IMR-90 (cell line): ENCODE measurements around the gene ZC3HAV1L. TPM values are rescaled to one million over a fixed set of nuclear protein-coding genes. Genes with fewer than 3 reads are reported as not detected.

Experiments
- ATAC-seq: fragments of 200-7000 bp; cut with Tn5 transposase; 2 replicates; pipeline ENCODE4 v1.9.1; 2020; ENCODE audit warnings: low read depth, mild to moderate bottlenecking, moderate library complexity
- BruUV-seq: library from RNA; stranded (reverse); fragments of 400-500 nt; replicated peaks from 2 replicates; lab custom pipeline; 2021; lab: Mats Ljungman, UMichigan
- CTCF ChIA-PET: fragments of 300-600 bp; formaldehyde crosslinking; extraction: SDS; loops from one replicate; lab custom pipeline; 2021; ENCODE audit warnings: antibody characterized with exemption; lab: Yijun Ruan, JAX
- POLR2A ChIA-PET: fragments of 300-600 bp; sonication (Branson Sonifier 250); formaldehyde crosslinking; loops from one replicate; lab custom pipeline; 2022; ENCODE audit warnings: antibody characterized with exemption; ENCODE audit not compliant: unreplicated experiment; lab: Charles Lee
- DNase-seq: peaks from one replicate; pipeline ENCODE4 v3.0.0; 2013
- H2AFZ ChIP-seq: replicated peaks from 2 replicates; pipeline ENCODE3; 2013; ENCODE audit warnings: low read length, mild to moderate bottlenecking; ENCODE audit not compliant: poor library complexity
- H2AK5ac ChIP-seq: 2 replicates; pipeline ENCODE4 v1.6.1; 2013; ENCODE audit warnings: low read depth, low read length, inconsistent platforms
- H2AK9ac ChIP-seq: replicated peaks from 2 replicates; pipeline ENCODE3; 2013; ENCODE audit warnings: mild to moderate bottlenecking, low read depth, low read length, moderate library complexity; ENCODE audit not compliant: poor library complexity
- H2BK120ac ChIP-seq: 2 replicates; pipeline ENCODE4 v1.6.1; 2013; ENCODE audit warnings: low read depth, low read length, inconsistent platforms
- H2BK15ac ChIP-seq: 3 replicates; pipeline ENCODE4 v1.6.1; 2013; ENCODE audit warnings: low read depth, low read length, inconsistent platforms
- H2BK20ac ChIP-seq: 2 replicates; pipeline ENCODE4 v1.6.1; 2013; ENCODE audit warnings: low read depth, mild to moderate bottlenecking, inconsistent platforms, low read length, moderate library complexity
- H2BK5ac ChIP-seq: 2 replicates; pipeline ENCODE4 v1.6.1; 2013; ENCODE audit warnings: mild to moderate bottlenecking, low read depth, low read length, inconsistent platforms; ENCODE audit not compliant: poor library complexity, severe bottlenecking
- H3K14ac ChIP-seq: replicated peaks from 2 replicates; pipeline ENCODE4 v1.6.1; 2013; ENCODE audit warnings: low read depth, low read length, inconsistent platforms
- H3K18ac ChIP-seq: 2 replicates; pipeline ENCODE4 v1.6.1; 2013; ENCODE audit warnings: low read depth, low read length, control low read depth
- H3K23ac ChIP-seq: 2 replicates; pipeline ENCODE4 v1.6.1; 2013; ENCODE audit warnings: low read depth, low read length, inconsistent platforms
- H3K27ac ChIP-seq: 2 replicates; pipeline ENCODE4 v1.5.1; 2013; ENCODE audit warnings: mild to moderate bottlenecking, control low read depth, low read length; ENCODE audit not compliant: insufficient read depth
- H3K27me3 ChIP-seq: 2 replicates; pipeline ENCODE4 v1.6.1; 2013; ENCODE audit warnings: low read length; ENCODE audit not compliant: control insufficient read depth, insufficient read depth
- H3K36me3 ChIP-seq: 2 replicates; pipeline ENCODE4 v1.6.1; 2013; ENCODE audit warnings: low read length, mixed read lengths; ENCODE audit not compliant: control insufficient read depth, insufficient read depth
- H3K4ac ChIP-seq: 2 replicates; pipeline ENCODE4 v1.6.1; 2013; ENCODE audit warnings: low read depth, low read length, inconsistent platforms
- H3K4me1 ChIP-seq: 2 replicates; pipeline ENCODE4 v1.6.1; 2013; ENCODE audit warnings: low read length, mixed read lengths; ENCODE audit not compliant: control insufficient read depth, insufficient read depth
- H3K4me2 ChIP-seq: 2 replicates; pipeline ENCODE4 v1.6.1; 2013; ENCODE audit warnings: low read depth, mild to moderate bottlenecking, control low read depth, low read length, moderate library complexity
- H3K4me3 ChIP-seq: 2 replicates; pipeline ENCODE4 v1.5.1; 2013; ENCODE audit warnings: low read depth, mild to moderate bottlenecking, control low read depth, low read length, moderate library complexity; ENCODE audit not compliant: insufficient read depth
- H3K56ac ChIP-seq: 2 replicates; pipeline ENCODE4 v1.6.1; 2013; ENCODE audit warnings: low read length, inconsistent platforms; ENCODE audit not compliant: insufficient read depth; ENCODE audit errors: extremely low read depth
- H3K79me1 ChIP-seq, 2 experiments: 2 replicates each; pipeline ENCODE4 v1.6.1; 2013; ENCODE audit warnings: low read length in 2 of 2, inconsistent platforms in 1 of 2, low read depth in 1 of 2
- H3K9ac ChIP-seq: 2 replicates; pipeline ENCODE4 v1.6.1; 2013; ENCODE audit warnings: low read depth, low read length, control low read depth
- H3K9me1 ChIP-seq: 2 replicates; pipeline ENCODE4 v1.6.1; 2013; ENCODE audit warnings: low read length, inconsistent platforms; ENCODE audit not compliant: insufficient read depth
- H3K9me3 ChIP-seq: 2 replicates; pipeline ENCODE4 v1.6.1; 2013; ENCODE audit warnings: low read length; ENCODE audit not compliant: control insufficient read depth, insufficient read depth
- H4K20me1 ChIP-seq: 2 replicates; pipeline ENCODE4 v1.6.1; 2013; ENCODE audit warnings: low read length, inconsistent platforms; ENCODE audit not compliant: insufficient read depth
- H4K5ac ChIP-seq: 2 replicates; pipeline ENCODE4 v1.6.1; 2013; ENCODE audit warnings: mild to moderate bottlenecking, low read depth, low read length, control low read depth
- H4K8ac ChIP-seq, 2 experiments: 2 replicates each; pipeline ENCODE4 v1.6.1; 2013; ENCODE audit warnings: low read depth in 2 of 2, low read length in 2 of 2, control low read depth in 1 of 2, inconsistent platforms in 1 of 2
- H4K91ac ChIP-seq: 2 replicates; pipeline ENCODE4 v1.6.1; 2013; ENCODE audit warnings: low read depth, low read length, inconsistent platforms; ENCODE audit not compliant: insufficient read depth
- BHLHE40 ChIP-seq: fragments of 150-350 bp; IDR thresholded peaks from 2 replicates; pipeline ENCODE4 v1.6.1; 2016; ENCODE audit warnings: mild to moderate bottlenecking, low read depth, low read length
- CEBPB ChIP-seq: IDR thresholded peaks from 2 replicates; pipeline ENCODE4 v1.6.1; 2012; ENCODE audit warnings: low read depth, low read length, improper control_type of control experiment
- CHD1 ChIP-seq: IDR thresholded peaks from 2 replicates; pipeline ENCODE4 v1.6.1; 2012; ENCODE audit warnings: low read depth, low read length, improper control_type of control experiment
- FOS ChIP-seq: fragments of 150-350 bp; IDR thresholded peaks from 2 replicates; pipeline ENCODE4 v1.6.1; 2016; ENCODE audit warnings: low read depth, low read length
- MAFK ChIP-seq: IDR thresholded peaks from 2 replicates; pipeline ENCODE4 v1.6.1; 2012; ENCODE audit warnings: low read depth, low read length, improper control_type of control experiment
- MAZ ChIP-seq: IDR thresholded peaks from 2 replicates; pipeline ENCODE4 v1.6.1; 2012; ENCODE audit warnings: low read depth, mild to moderate bottlenecking, low read length, improper control_type of control experiment, moderate library complexity, borderline replicate concordance
- MXI1 ChIP-seq: IDR thresholded peaks from 2 replicates; pipeline ENCODE4 v1.6.1; 2012; ENCODE audit warnings: low read depth, mild to moderate bottlenecking, low read length, moderate library complexity, borderline replicate concordance
- NFE2L2 ChIP-seq: fragments of 150-350 bp; IDR thresholded peaks from 2 replicates; pipeline ENCODE4 v1.6.1; 2016; ENCODE audit warnings: low read depth, mild to moderate bottlenecking, low read length
- POLR2A ChIP-seq: IDR thresholded peaks from 2 replicates; pipeline ENCODE4 v1.6.1; 2012; ENCODE audit warnings: mild to moderate bottlenecking, low read depth, low read length
- RAD21 ChIP-seq: IDR thresholded peaks from 2 replicates; pipeline ENCODE4 v1.6.1; 2012; ENCODE audit warnings: low read length, improper control_type of control experiment
- RCOR1 ChIP-seq: IDR thresholded peaks from 2 replicates; pipeline ENCODE4 v1.6.1; 2012; ENCODE audit warnings: mild to moderate bottlenecking, low read length, improper control_type of control experiment; ENCODE audit not compliant: insufficient replicate concordance
- RFX5 ChIP-seq: IDR thresholded peaks from 2 replicates; pipeline ENCODE4 v1.8.0; 2012; ENCODE audit warnings: low read depth, mild to moderate bottlenecking, low read length, moderate library complexity
- SMC3 ChIP-seq: fragments of 150-350 bp; IDR thresholded peaks from 2 replicates; pipeline ENCODE4 v1.6.1; 2016; ENCODE audit warnings: low read depth, mild to moderate bottlenecking, antibody characterized with exemption, low read length, moderate library complexity
- dilution Hi-C: fragments of 300-500 bp; cut with HindIII; formaldehyde crosslinking; loops from one replicate; pipeline ENCODE4 v1.14.3; 2018; ENCODE audit warnings: low sequenced_read_pairs; ENCODE audit not compliant: unreplicated experiment
- in situ Hi-C: fragments of 300-500 bp; cut with MboI; formaldehyde crosslinking; loops from 3 replicates; pipeline ENCODE4 v1.14.3; 2019; ENCODE audit warnings: low sequenced_read_pairs, inconsistent platforms, mixed read lengths
- intact Hi-C: fragments of 100-400 bp; cut with micrococcal nuclease; formaldehyde crosslinking; loops from 2 replicates; pipeline ENCODE4 v1.10.0; 2022
- polyA plus RNA-seq, 3 experiments: library from polyadenylated mRNA; depleted of rRNA; stranded (reverse); fragments of >200 nt; gene quantifications; 2 replicates each; pipeline ENCODE4 v1.2.3, GENCODE V29; 2012; ENCODE audit warnings: low replicate concordance in 1 of 3
- total RNA-seq: library from RNA; depleted of rRNA; stranded (reverse); fragments of >200 nt; gene quantifications from 2 replicates; pipeline ENCODE4 v1.2.3, GENCODE V29; 2012
- TF ChIP-seq, protein P1 (sequence below): conservative IDR thresholded peaks from 2 replicates; pipeline ENCODE4 v1.5.1; 2012; ENCODE audit warnings: mild to moderate bottlenecking, low read depth, low read length, improper control_type of control experiment
- TF ChIP-seq, protein P2 (sequence below): fragments of 150-350 bp; IDR thresholded peaks from 2 replicates; pipeline ENCODE4 v1.6.1; 2017; ENCODE audit warnings: mild to moderate bottlenecking, antibody characterized with exemption, low read length, low read depth
- TF ChIP-seq, protein P3 (sequence below): fragments of 150-350 bp; IDR thresholded peaks from 2 replicates; pipeline ENCODE4 v1.6.1; 2016; ENCODE audit warnings: low read depth, mild to moderate bottlenecking, low read length, moderate library complexity, borderline replicate concordance

Gene ZC3HAV1L
- total and polyA plus RNA-seq, 2 of the 4 experiments (the other 2 are of a cell fraction), result 4.5 to 9.4 TPM

DNA sequence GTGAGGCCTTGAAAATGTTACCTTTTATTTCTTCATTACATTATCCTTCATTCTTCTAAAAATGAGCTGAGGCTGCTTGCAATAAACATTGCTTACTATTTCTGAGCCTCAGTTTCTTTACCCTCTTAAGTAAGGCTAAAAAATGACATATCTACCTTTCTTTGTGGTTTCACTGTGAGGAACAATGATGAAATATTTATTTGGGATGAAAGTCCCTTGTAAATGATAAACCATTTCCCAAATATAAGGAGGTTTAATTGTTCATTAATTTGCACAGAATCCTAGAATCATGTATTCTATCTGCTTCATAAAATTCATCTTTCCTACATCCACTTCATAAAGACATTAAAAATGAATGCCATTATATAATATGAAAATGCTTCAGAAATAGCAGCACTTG, 45.7 kb upstream of the ZC3HAV1L start:
- no peak overlapping the region for H3K56ac ChIP-seq
- H2BK5ac ChIP-seq, result no peak overlapping the region
- H2AFZ ChIP-seq, result no peak overlapping the region
- intact Hi-C loops (no loop called here), in situ Hi-C loops (no loop called here), dilution Hi-C loops (no loop called here)
- H3K9me3 ChIP-seq, result no peaks in the 10 kb centered on the region
- DNase-seq (no peak), ATAC-seq (no peak)
- no peak overlapping the region for H2AK5ac ChIP-seq
- no peak overlapping the region for H3K18ac ChIP-seq
- no peak overlapping the region for H3K27ac ChIP-seq
- BruUV-seq, result no TSS peak
- H4K5ac ChIP-seq, result no peak overlapping the region
- peaks cover 24% of the 10 kb centered on the region for H3K36me3 ChIP-seq
- H3K23ac ChIP-seq, result no peak overlapping the region
- H3K79me1 ChIP-seq, result peaks cover 0 to 7% of the 10 kb centered on the region in 2 experiments; a peak in 2 of 4 replicates
- no peak overlapping the region for H2BK120ac ChIP-seq
- H3K4me2 ChIP-seq, result no peak overlapping the region
- no peak overlapping the region for H4K91ac ChIP-seq
- H3K4ac ChIP-seq, result no peak overlapping the region
- H3K9ac ChIP-seq, result no peak overlapping the region
- POLR2A ChIA-PET, result no interaction called here
- no peak overlapping the region for H2BK20ac ChIP-seq
- H3K14ac ChIP-seq, result no peak overlapping the region
- H3K4me1 ChIP-seq, result peaks cover 2% of the 10 kb centered on the region; the same call in 1 of the 2 replicates
- TF ChIP-seq, protein P1, sequence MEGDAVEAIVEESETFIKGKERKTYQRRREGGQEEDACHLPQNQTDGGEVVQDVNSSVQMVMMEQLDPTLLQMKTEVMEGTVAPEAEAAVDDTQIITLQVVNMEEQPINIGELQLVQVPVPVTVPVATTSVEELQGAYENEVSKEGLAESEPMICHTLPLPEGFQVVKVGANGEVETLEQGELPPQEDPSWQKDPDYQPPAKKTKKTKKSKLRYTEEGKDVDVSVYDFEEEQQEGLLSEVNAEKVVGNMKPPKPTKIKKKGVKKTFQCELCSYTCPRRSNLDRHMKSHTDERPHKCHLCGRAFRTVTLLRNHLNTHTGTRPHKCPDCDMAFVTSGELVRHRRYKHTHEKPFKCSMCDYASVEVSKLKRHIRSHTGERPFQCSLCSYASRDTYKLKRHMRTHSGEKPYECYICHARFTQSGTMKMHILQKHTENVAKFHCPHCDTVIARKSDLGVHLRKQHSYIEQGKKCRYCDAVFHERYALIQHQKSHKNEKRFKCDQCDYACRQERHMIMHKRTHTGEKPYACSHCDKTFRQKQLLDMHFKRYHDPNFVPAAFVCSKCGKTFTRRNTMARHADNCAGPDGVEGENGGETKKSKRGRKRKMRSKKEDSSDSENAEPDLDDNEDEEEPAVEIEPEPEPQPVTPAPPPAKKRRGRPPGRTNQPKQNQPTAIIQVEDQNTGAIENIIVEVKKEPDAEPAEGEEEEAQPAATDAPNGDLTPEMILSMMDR, result no peak
- TF ChIP-seq SMC3 (no peak), MAFK (no peak), POLR2A (no peak), CEBPB (no peak), RFX5 (no peak), RAD21 (no peak), CHD1 (no peak), MAZ (no peak), FOS (no peak), BHLHE40 (no peak), NFE2L2 (no peak), MXI1 (no peak), RCOR1 (no peak)
- TF ChIP-seq, protein P2, sequence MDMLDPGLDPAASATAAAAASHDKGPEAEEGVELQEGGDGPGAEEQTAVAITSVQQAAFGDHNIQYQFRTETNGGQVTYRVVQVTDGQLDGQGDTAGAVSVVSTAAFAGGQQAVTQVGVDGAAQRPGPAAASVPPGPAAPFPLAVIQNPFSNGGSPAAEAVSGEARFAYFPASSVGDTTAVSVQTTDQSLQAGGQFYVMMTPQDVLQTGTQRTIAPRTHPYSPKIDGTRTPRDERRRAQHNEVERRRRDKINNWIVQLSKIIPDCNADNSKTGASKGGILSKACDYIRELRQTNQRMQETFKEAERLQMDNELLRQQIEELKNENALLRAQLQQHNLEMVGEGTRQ, result no peak
- TF ChIP-seq, protein P3, sequence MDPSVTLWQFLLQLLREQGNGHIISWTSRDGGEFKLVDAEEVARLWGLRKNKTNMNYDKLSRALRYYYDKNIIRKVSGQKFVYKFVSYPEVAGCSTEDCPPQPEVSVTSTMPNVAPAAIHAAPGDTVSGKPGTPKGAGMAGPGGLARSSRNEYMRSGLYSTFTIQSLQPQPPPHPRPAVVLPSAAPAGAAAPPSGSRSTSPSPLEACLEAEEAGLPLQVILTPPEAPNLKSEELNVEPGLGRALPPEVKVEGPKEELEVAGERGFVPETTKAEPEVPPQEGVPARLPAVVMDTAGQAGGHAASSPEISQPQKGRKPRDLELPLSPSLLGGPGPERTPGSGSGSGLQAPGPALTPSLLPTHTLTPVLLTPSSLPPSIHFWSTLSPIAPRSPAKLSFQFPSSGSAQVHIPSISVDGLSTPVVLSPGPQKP, result no peak
- no peak overlapping the region for H4K8ac ChIP-seq
- no peaks in the 10 kb centered on the region for H3K27me3 ChIP-seq
- no peak overlapping the region for H2BK15ac ChIP-seq
- no peak overlapping the region for H2AK9ac ChIP-seq
- H3K9me1 ChIP-seq, result peaks cover 4% of the 10 kb centered on the region
- H4K20me1 ChIP-seq, result no peaks in the 10 kb centered on the region
- H3K4me3 ChIP-seq, result no peak overlapping the region
- CTCF ChIA-PET, result interaction anchor here (0.7 kb wide), 1 partner anchor 22 kb away, joined by 3 read pairs; no protein-coding TSS in a partner anchor
